D341Med (cell line): ENCODE data around the gene SHISA5.

Experiments
- DNase-seq: peaks from one replicate; pipeline ENCODE4 v3.0.0; 2012; ENCODE audit warnings: low spot score

The SHISA5 gene

GRCh38 chr3:48430708-48431101 is 73.3 kb downstream of the SHISA5 start:
- no peak for DNase-seq

GRCh38 chr3:48429960-48430707 is 73.8 kb downstream of the SHISA5 start, which contains the start of gene PLXNB1:
PLXNB1 (minus strand) TSS chr3:48430086; CDS start chr3:48424611, 5,475 bp downstream.
- DNase-seq: no peak

- peak; percentile 90 for DNase-seq
Measured at GRCh38 chr3:48429317-48429959, 74.5 kb downstream of the SHISA5 start.

GRCh38 chr3:48428572-48429316 is 75.2 kb downstream of the SHISA5 start:
- DNase-seq: no peak

GRCh38 chr3:48428088-48428571 is 75.8 kb downstream of the SHISA5 start:
- DNase-seq: no peak

- no peak for DNase-seq
Measured at GRCh38 chr3:48427630-48427962, 76.4 kb downstream of the SHISA5 start.

GRCh38 chr3:48426944-48427629 is 76.9 kb downstream of the SHISA5 start:
- no peak for DNase-seq

GRCh38 chr3:48426401-48426909 is 77.5 kb downstream of the SHISA5 start:
- no peak for DNase-seq

GRCh38 chr3:48425281-48425812 is 78.6 kb downstream of the SHISA5 start:
- no peak for DNase-seq

GRCh38 chr3:48423883-48424695 is 79.9 kb downstream of the SHISA5 start:
- DNase-seq: no peak

- no peak for DNase-seq
Measured at GRCh38 chr3:48423241-48423882, 80.6 kb downstream of the SHISA5 start.

- DNase-seq: no peak
Measured at GRCh38 chr3:48422681-48423080, 81.3 kb downstream of the SHISA5 start.

- DNase-seq: no peak
Measured at GRCh38 chr3:48422272-48422671, 81.7 kb downstream of the SHISA5 start.

GRCh38 chr3:48420561-48420960 is 83.4 kb downstream of the SHISA5 start:
- no peak for DNase-seq

GRCh38 chr3:48419597-48419996 is 84.4 kb downstream of the SHISA5 start:
- no peak for DNase-seq

- no peak for DNase-seq
Measured at GRCh38 chr3:48419149-48419548, 84.8 kb downstream of the SHISA5 start.

- DNase-seq: no peak
Measured at GRCh38 chr3:48418651-48419050, 85.3 kb downstream of the SHISA5 start.

- no peak for DNase-seq
Measured at GRCh38 chr3:48418140-48418539, 85.8 kb downstream of the SHISA5 start.
